ENCODE results near the gene HLCS. TPM values are rescaled to one million over a fixed set of nuclear protein-coding genes. Genes with fewer than 3 reads are reported as not detected.

Gene HLCS
- total RNA-seq, 1 donor from 2014 or later = 10.7 TPM

- Histone ChIP-seq H3K4me3 (no peak overlapping the region), H3K27ac (no peak overlapping the region), H3K36me3 (peaks cover 0 to 6% of the 10 kb centered on the region in 2 donors), H3K27me3 (no peaks in the 10 kb centered on the region), H3K4me1 (peaks cover 0 to 6% of the 10 kb centered on the region in 2 donors), H3K9me3 (no peaks in the 10 kb centered on the region)
- intact Hi-C loops (cut with DNase I) = no loop called here
- no peak for DNase-seq (ENCODE audit: low spot score in 2 of 2)
- TF ChIP-seq, protein P1, sequence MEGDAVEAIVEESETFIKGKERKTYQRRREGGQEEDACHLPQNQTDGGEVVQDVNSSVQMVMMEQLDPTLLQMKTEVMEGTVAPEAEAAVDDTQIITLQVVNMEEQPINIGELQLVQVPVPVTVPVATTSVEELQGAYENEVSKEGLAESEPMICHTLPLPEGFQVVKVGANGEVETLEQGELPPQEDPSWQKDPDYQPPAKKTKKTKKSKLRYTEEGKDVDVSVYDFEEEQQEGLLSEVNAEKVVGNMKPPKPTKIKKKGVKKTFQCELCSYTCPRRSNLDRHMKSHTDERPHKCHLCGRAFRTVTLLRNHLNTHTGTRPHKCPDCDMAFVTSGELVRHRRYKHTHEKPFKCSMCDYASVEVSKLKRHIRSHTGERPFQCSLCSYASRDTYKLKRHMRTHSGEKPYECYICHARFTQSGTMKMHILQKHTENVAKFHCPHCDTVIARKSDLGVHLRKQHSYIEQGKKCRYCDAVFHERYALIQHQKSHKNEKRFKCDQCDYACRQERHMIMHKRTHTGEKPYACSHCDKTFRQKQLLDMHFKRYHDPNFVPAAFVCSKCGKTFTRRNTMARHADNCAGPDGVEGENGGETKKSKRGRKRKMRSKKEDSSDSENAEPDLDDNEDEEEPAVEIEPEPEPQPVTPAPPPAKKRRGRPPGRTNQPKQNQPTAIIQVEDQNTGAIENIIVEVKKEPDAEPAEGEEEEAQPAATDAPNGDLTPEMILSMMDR (IDR thresholded peaks at IDR 0.05) = no peak
Measured at GRCh38 chr21:36745459-36745858, 221.0 kb downstream of the HLCS start.

DNA sequence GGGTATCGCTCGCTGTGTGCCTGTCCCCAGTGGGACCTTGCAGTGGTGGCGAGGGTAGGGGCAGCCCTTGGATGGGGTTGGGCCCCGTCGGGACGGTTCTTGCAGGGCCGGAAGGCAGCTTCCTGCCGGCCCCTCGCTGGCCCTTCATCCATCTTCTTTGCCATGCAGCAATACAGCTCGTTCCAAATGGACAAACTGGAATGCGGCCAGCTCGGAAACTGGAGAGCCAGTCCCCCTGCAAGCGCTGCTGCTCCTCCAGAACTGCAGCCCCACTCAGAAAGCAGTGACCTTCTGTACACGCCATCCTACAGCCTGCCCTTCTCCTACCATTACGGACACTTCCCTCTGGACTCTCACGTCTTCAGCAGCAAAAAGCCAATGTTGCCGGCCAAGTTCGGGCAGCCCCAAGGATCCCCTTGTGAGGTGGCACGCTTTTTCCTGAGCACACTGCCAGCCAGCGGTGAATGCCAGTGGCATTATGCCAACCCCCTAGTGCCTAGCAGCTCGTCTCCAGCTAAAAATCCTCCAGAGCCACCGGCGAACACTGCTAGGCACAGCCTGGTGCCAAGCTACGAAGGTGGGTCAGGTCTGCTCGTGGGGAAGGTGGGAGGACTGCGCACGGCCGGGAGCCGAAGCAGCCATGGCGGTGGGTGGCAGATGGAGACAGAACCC lies 221.8 kb downstream of the HLCS start:
- no peak for DNase-seq (ENCODE audit: low spot score in 2 of 2)
- intact Hi-C loops (cut with DNase I) = no loop called here
- peak overlapping the region in 1 of 2 donors; percentile 32 for H3K4me3 ChIP-seq
- no peak overlapping the region for H3K27ac ChIP-seq
- no peaks in the 10 kb centered on the region for H3K36me3 ChIP-seq
- H3K4me1 ChIP-seq = peaks cover 0 to 6% of the 10 kb centered on the region in 2 donors
- H3K9me3 ChIP-seq = no peaks in the 10 kb centered on the region
- TF ChIP-seq, protein P1 (IDR thresholded peaks at IDR 0.05) = no peak
- H3K27me3 ChIP-seq = no peaks in the 10 kb centered on the region

DNA sequence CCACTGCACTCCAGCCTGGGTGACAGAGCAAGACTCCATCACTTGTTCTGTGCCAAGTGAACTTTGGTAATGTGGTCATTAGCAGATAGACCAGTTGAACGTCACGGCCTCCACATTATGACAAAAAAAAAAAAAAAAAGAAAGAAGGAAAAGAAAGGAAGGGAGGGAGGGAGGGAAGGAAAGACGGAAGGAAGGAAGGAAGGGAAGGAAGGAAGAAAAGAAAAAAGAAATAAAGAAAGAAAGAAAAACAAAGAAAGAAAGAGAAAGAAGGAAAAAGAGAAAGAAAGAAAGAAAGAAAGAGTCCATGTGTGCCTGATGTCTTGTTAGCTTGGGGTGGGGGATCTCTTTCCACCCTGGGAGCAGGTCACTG lies 222.3 kb downstream of the HLCS start:
- no peaks in the 10 kb centered on the region for H3K27me3 ChIP-seq
- H3K4me3 ChIP-seq = peak overlapping the region in 1 of 2 donors; percentile 32
- no peaks in the 10 kb centered on the region for H3K36me3 ChIP-seq
- intact Hi-C loops (cut with DNase I) = no loop called here
- DNase-seq (ENCODE audit: low spot score in 2 of 2) = no peak
- no peaks in the 10 kb centered on the region for H3K9me3 ChIP-seq
- TF ChIP-seq, protein P1 (IDR thresholded peaks at IDR 0.05) = no peak
- peaks cover 0 to 6% of the 10 kb centered on the region in 2 donors for H3K4me1 ChIP-seq
- no peak overlapping the region for H3K27ac ChIP-seq

DNA sequence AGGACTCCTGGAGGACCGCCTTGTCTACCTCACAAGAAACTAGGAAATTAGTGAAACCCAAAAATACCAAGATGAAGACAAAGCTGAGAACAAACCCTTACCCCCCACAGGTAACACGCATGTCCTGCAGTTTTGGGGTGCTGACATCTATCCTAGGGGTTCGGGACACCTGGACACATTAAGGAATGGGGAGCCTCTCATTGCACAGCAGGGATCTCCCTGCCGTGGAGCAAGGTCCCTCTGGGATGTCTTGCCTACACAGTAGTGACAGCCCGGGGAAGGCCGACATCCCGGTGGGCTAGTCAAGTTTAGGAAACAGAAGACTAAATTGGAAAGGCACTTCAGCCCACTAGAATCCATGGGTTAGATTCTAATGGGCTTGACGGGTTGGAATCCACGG lies 223.0 kb downstream of the HLCS start:
- no peaks in the 10 kb centered on the region for H3K27me3 ChIP-seq

DNA sequence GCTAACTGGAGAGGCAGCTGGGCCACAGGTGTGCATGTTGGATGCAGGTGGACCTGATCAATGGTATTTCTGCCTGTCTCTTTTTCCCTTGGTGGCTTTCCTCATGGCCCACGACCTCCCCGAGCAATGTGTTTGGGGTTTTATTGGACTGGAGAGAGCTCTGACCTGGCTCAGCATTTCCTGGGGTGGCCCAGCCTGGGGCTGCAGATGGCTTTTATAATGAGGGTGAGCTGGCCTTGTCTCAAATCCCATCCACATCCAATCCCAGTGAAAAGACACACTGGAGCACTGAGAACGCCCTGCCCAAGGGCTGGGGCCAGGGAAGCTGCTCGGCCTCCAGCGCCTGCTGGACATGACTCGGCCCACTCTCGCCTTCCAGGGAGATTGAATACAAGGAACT lies 223.5 kb downstream of the HLCS start:
- Histone ChIP-seq H3K4me3 (no peak overlapping the region), H3K27me3 (no peaks in the 10 kb centered on the region), H3K4me1 (peaks cover 0 to 5% of the 10 kb centered on the region in 2 donors), H3K9me3 (no peaks in the 10 kb centered on the region), H3K27ac (no peak overlapping the region), H3K36me3 (no peaks in the 10 kb centered on the region)
- no peak for DNase-seq (ENCODE audit: low spot score in 2 of 2)
- intact Hi-C loops (cut with DNase I) = no loop called here
- TF ChIP-seq, protein P1 (IDR thresholded peaks at IDR 0.05) = no peak

More for the DNA sequence above, 223.0 kb downstream of the HLCS start:
- Histone ChIP-seq H3K4me1 (peaks cover 0 to 6% of the 10 kb centered on the region in 2 donors), H3K9me3 (no peaks in the 10 kb centered on the region), H3K27ac (no peak overlapping the region), H3K4me3 (no peak overlapping the region), H3K36me3 (no peaks in the 10 kb centered on the region)
- intact Hi-C loops (cut with DNase I) = no loop called here
- TF ChIP-seq, protein P1 (IDR thresholded peaks at IDR 0.05) = no peak
- DNase-seq (ENCODE audit: low spot score in 2 of 2) = no peak

Measured in ascending aorta (tissue), 2 donors.